Measurements from ENCODE around the gene APCDD1L.
"Not testable (repeated sequence)": the region's sequence is repeated elsewhere in the genome, so short reads cannot be mapped to it uniquely, and the experiment has no call there.

The APCDD1L gene

DNA sequence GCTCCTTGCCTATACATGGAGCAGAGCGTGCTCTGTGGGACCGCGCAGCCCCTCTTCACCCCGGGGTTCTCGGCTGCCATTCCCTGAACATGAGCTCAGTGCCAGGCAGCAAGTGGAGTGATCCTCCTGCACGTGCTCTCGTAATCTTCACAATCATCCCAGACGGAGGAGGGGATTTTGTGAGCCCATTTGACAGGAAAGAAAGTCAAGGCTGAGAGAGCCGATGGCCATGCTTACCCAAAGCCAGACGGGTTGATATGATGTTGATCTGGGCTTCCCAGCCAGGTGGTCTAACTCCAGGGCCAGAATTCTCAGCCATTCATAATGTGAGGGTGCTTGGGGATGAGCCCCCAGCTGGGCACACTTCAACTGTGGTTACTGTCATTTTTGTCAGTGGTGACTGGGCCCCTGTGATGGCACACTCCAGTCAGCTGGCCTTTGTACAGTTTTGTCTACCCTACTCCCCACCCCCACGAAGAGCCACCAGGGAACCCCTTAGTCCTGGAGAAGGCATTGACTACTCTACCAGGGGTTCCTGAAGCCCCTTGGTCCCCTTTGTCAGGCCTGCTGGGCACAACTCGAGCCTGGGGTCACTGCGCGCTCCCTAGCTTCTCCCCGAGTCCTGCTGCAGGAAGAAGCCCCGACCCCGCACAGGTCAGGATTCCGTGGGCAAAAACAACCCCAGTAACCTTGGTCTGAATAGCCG, 1.5 kb downstream of the APCDD1L start:
- DNase-seq, result no peak

GRCh38 chr20:58512808-58513552, 2.2 kb downstream of the APCDD1L start:
- no peak for DNase-seq

DNA sequence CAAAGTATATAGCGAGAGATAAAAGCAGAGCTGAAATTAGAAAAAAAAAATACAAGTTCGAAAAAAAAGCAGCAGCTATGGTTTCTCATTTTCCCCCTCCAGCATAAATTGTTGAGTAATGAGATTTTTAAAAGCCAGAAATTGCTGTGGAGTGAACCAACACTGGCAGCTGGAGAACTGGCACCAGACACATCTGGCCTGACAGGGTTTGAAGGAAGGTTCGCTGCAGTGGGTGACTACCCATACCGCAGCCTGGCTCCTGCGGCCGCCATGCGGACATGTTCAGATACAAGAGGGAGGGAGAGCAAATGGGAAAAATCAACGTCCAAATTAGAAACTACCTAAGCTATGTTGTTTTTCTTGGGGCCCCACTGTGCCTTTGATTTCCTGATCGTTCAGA, 3.3 kb downstream of the APCDD1L start:
- DNase-seq, result no peak

DNA sequence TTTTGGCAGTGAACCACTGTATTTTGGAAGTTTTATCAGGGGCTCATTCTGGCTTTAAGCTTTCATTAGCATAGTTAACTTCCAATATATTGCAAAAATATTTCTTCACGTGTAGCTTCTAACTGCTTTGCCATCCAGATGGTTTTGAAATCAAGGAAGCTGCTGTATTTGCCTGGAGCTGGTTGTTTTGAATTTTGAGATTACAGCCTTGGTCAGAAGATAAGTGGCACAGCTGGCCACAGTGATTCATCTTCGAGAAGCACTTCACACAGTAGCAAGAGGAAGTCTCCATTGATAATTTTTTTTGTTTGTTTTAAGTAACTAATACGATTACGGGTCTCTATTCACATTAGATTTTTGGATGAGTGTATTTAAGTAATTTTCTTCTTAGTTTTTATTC, 3.8 kb downstream of the APCDD1L start:
- no peak for DNase-seq

DNA sequence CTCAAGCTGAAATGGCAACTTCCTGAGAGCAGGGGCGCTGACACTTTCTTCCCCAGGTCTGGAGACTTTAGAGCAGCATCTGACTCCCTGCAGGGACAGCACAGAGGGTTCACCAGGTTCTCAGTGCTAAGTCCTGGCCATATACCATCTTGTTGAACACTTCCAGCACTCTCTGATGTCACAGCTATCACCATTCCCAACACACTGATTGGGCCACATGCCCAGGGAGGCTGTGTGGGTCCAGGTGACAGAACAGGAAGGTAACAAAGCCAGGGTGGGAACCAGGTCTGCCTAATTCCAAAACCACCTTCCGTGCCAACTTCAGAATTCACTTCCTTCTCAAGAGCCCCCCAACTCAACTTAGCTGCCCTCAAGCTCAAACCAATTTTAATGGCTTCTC, 4.3 kb downstream of the APCDD1L start:
- DNase-seq, result no peak

DNA sequence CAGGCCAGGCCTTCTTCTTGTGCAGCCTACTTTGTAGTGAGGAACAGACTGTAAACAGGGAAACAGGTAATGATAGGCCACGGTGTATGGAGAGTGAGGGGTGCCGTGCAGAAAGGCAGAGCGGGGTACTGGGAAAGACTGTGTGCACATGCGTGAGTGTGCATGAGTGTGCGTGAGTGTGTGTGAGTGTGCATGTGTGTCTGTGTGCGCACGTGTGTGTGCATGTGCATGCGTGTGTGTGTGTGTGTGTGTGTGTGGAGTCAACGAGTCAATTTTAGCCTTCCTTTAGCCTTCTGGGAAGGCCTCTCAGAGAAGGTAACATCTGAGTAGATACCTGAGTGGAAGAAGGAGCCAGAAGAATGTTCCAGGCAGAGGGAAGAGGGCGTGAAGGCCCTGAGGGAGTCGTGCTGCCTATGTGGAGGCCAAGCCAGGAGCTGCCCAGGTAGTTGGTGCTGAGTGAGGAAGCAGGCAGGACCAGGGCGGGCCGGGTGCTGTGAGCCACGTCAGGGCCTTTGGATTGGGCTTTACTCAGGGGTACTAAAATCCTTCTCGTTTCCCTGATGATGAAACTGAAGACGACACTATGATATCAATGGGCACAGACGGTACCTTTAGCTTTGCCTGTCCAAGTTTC, 6.3 kb downstream of the APCDD1L start:
- no peak for DNase-seq

- not testable (repeated sequence) for DNase-seq
These were observed 8.2 kb downstream of the APCDD1L start for GRCh38 chr20:58506999-58507398.

DNA sequence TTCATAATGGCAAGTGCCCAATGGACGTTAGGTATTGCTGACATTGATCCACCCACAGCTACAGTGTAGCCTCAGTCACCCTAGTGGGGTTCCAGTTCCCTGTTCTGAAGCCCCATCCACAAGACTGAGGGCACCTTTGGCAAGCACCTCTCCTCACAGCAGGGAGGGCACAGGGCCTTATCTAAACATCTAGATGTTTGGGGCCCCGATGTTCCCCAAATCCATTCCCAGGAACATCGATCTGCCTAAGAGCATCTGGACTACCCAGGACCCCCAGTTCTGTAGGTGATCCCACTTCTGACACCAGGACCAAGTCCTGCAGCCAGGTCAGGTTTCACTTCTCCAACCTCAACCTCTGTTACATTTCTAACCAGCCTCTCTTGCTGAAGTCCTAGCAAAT, 10.6 kb downstream of the APCDD1L start:
- DNase-seq, result no peak

DNA sequence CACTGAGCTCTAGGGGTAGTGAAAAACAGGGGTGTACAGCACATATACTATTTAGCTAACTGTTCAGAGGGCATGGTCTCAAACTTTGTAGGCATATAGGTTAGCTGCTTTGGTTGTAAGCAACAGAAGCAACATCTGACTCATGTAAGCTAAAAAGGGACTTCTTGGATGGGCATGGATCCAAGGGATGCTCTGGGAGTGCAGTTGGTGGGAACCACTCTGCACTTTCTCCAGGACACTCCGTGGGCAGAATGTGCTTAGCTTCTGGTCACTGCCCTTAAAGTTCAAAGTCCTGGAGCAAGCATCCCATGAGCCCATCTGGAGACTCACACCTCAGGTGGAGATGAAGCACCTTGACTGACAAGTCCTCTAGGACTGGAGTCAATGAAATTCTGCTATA, 11.5 kb downstream of the APCDD1L start:
- DNase-seq, result no peak

GRCh38 chr20:58500256-58500655, 14.9 kb downstream of the APCDD1L start:
- no peak for DNase-seq

DNA sequence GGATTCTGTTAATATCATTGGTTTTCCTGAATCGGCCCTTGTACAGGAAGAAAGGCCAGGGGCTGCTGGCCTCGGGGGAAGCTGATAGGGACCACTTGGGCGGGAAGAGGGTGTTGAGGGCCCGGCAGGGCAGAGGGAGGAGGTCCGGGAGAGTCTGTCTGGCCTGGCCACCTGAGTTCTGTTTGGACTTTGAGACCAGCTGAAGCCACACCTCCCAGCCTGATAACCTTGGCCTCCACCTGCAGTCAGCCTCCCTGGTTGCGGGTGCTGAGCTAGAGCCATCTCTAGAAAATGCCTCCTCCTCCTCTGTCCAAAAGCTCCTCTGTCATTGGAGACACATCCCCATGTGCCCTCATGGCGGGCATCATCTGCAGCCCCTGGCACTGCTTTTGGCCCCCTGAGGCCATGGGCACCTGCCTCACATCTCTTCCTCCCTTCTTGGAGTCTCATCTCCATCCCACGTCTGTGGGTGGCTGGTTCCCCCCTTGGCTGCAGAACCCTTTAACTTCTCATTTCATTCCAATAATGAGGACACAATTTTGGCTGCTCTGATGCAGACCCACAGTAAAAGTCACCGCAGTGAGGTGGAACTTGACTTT, 16.6 kb downstream of the APCDD1L start:
- DNase-seq, result no peak

DNA sequence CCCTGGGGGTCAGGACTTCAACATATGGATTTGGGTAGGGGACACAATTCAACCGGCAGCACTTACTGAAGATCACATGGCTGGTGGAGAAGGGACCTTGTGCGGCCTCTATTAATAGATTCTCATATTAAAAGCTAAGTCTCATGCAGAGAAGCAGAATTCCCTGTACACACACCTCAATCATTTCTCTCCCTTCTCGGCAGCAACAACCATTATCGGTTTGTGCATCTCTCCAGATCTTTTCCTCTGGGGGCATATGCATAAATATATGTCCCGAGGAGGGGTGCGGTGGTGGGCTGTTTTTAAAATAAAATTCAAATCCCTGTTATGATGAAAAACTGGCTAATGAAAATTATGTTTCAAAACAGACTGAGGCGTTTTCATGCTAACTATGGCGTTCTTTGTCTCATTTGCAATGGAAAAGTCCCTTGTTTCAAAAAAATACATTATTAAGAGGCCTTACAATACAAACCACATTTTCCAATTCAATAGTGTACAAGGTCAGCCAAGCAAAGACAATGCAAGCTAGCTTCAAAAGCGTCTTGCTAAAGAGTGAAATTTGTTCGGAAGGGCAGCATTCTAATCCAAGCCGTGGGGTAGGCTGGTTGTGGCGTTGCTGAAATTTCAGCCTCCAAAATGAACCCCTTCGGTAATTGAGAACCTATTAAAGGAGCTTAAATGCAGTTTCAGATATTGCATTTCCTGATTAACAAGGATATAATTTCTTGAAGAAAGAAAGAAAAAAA, 17.3 kb downstream of the APCDD1L start:
- no peak for DNase-seq

GRCh38 chr20:58497076-58497641, 18.0 kb downstream of the APCDD1L start:
- DNase-seq, result no peak

GRCh38 chr20:58496429-58496769, 18.8 kb downstream of the APCDD1L start:
- DNase-seq, result no peak

- no peak for DNase-seq
These were observed 19.4 kb downstream of the APCDD1L start for GRCh38 chr20:58495623-58496428.

DNA sequence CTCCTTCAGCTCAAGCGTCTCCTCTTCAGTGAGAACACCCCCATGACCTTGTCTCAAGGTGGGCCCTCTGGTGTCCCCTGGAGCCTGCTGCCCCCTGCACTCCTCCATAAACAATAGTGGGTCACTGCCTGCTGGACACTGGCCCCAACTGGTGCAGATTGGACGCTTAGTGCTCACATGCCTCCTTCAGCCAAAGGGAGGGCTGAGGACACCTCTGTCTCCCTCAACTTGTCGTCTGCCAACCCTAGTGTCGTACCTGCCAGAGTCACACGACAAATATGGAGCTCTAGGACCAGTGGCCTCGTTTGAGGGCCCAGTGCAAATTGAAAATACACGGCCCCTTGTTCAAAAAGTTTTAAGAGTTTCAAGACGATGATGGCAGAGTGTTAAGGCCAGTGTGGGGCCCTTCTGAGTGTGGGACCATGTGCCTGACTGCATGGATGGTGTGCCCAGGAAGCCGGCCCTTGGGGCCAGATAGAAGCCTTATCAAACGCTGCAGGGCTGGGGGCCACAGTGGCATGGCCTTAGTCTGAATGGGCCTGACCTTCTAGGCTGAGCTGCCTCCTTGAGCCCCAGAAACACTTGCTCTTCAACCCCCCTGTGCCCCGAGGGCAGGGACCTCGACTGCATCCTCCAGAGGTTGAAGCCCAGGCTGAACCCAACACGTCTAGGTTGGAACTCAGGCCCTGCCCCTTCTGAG, 20.1 kb downstream of the APCDD1L start:
- DNase-seq, result no peak

GRCh38 chr20:58492795-58493524, 22.2 kb downstream of the APCDD1L start:
- DNase-seq, result no peak

- no peak for DNase-seq
These were observed 23.0 kb downstream of the APCDD1L start for GRCh38 chr20:58492074-58492718.

- DNase-seq, result no peak
These were observed 29.0 kb downstream of the APCDD1L start for GRCh38 chr20:58486207-58486606.

GRCh38 chr20:58485393-58485792, 29.8 kb downstream of the APCDD1L start:
- no peak for DNase-seq
